Tibial artery (tissue), 4 donors: ENCODE measurements around the gene RNU6-9.
A peak's percentile ranks its signal among the peaks of the same experiment; 100 is the strongest.

Experiments
- DNase-seq, 2 donors: peaks; one replicate each; pipeline ENCODE4 v3.0.0-alpha.2; 2019
- H3K27ac ChIP-seq, 2 donors: fragments of 200-600 bp; sonication (generic) in 1 of 2; 1 replicate in 1 of 2; 2 replicates in 1 of 2; pipeline ENCODE4 v1.5.1; 2018 to 2019; ENCODE audit warnings: mild to moderate bottlenecking in 1 of 2
- H3K27me3 ChIP-seq, 2 donors: fragments of 200-600 bp; sonication (generic) in 1 of 2; one replicate each; pipeline versions ENCODE4 v1.5.1 to v1.6.0; 2016 to 2019
- H3K36me3 ChIP-seq, 3 donors: fragments of 200-600 bp; sonication (generic) in 2 of 3; one replicate each; pipeline ENCODE4 v1.5.1; 2016 to 2019; ENCODE audit warnings: mild to moderate bottlenecking in 2 of 3
- H3K4me1 ChIP-seq, 4 donors: fragments of 200-600 bp; sonication (generic) in 2 of 4; 1 replicate in 3 of 4; 2 replicates in 1 of 4; pipeline ENCODE4 v1.5.1; 2016 to 2019
- H3K4me3 ChIP-seq, 2 donors: fragments of 200-600 bp; sonication (generic) in 1 of 2; 1 replicate in 1 of 2; 2 replicates in 1 of 2; pipeline ENCODE4 v1.5.1; 2018 to 2019; ENCODE audit warnings: mild to moderate bottlenecking in 2 of 2
- H3K9me3 ChIP-seq, 3 donors: fragments of 200-600 bp; sonication (generic) in 1 of 3; one replicate each; pipeline ENCODE4 v1.5.1; 2016 to 2019
- intact Hi-C: fragments of 100-400 bp; cut with DNase I; formaldehyde crosslinking; loops from one replicate; pipeline ENCODE4 v1.15.0; 2023; ENCODE audit warnings: low total_unique reads
- TF ChIP-seq, protein P1 (sequence below), 2 experiments: fragments of 200-600 bp in 1 of 2; fragments of 450-650 bp in 1 of 2; IDR thresholded peaks; one replicate each; pipeline ENCODE4 v1.5.1; 2017 to 2019; ENCODE audit warnings: antibody characterized with exemption in 2 of 2, mild to moderate bottlenecking in 1 of 2, moderate library complexity in 1 of 2

The RNU6-9 gene

DNA sequence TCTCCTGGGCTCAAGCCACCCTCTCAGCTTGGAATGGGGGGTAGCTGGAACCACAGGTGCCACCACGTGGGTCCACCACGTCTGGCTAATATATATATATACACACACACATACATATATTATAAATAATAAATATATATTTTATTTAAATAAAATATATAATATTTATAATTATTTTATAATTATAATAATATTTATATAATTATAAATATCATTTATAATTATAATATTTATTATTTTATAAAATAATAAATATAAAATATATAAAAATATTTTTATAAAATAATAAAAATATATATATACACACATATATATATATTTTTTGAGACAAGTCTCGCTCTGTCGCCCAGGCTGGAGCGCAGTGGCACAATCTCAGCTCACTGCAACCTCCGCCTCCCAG, 38.7 kb upstream of the RNU6-9 start:
- peaks cover 0 to 65% of the 10 kb centered on the region in 2 donors for H3K27me3 ChIP-seq
- intact Hi-C loops, result loop anchor here (10.0 kb wide), 1 partner anchor 130 kb away; the partner anchor contains the start of gene WDR18

DNA sequence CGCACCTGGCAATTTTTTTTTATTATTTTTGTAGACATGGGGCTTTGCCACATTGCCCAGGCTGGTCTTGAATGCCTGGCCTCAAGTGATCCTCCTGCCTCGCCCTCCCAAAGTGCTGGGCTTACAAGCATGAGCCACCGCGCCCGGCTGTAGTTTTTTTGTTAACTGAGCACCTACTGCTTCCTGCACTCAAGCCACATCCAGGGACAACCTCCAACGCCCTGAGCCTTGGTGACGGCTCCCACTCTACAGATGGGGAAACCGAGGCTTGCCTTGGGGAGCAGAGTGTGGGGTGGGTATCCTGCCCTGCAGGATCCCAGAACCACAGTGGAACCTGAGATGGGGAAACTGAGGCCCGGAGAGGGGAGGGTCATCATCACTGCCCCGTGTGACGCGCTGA, 38.1 kb upstream of the RNU6-9 start:
- H3K4me1 ChIP-seq, result peaks cover 0 to 19% (median 11%) of the 10 kb centered on the region in 4 donors
- H3K36me3 ChIP-seq, result no peaks in the 10 kb centered on the region
- H3K27ac ChIP-seq, result no peak overlapping the region
- DNase-seq, result no peak
- no peak overlapping the region for H3K4me3 ChIP-seq
- TF ChIP-seq, protein P1, sequence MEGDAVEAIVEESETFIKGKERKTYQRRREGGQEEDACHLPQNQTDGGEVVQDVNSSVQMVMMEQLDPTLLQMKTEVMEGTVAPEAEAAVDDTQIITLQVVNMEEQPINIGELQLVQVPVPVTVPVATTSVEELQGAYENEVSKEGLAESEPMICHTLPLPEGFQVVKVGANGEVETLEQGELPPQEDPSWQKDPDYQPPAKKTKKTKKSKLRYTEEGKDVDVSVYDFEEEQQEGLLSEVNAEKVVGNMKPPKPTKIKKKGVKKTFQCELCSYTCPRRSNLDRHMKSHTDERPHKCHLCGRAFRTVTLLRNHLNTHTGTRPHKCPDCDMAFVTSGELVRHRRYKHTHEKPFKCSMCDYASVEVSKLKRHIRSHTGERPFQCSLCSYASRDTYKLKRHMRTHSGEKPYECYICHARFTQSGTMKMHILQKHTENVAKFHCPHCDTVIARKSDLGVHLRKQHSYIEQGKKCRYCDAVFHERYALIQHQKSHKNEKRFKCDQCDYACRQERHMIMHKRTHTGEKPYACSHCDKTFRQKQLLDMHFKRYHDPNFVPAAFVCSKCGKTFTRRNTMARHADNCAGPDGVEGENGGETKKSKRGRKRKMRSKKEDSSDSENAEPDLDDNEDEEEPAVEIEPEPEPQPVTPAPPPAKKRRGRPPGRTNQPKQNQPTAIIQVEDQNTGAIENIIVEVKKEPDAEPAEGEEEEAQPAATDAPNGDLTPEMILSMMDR (IDR thresholded peaks at IDR 0.05), result no peak
- no peaks in the 10 kb centered on the region for H3K9me3 ChIP-seq
- intact Hi-C loops, result loop anchor here (5.0 to 10.0 kb wide), 2 partner anchors 62 to 130 kb away; partner anchors contain the start of genes KISS1R and WDR18
- H3K27me3 ChIP-seq, result peaks cover 0 to 70% of the 10 kb centered on the region in 2 donors

More for the DNA sequence above, 38.7 kb upstream of the RNU6-9 start:
- Histone ChIP-seq H3K27ac (no peak overlapping the region), H3K36me3 (no peaks in the 10 kb centered on the region), H3K4me1 (peaks cover 0 to 19% (median 11%) of the 10 kb centered on the region in 4 donors), H3K4me3 (no peak overlapping the region), H3K9me3 (no peaks in the 10 kb centered on the region)
- DNase-seq, result no peak
- TF ChIP-seq, protein P1 (IDR thresholded peaks at IDR 0.05), result no peak

DNA sequence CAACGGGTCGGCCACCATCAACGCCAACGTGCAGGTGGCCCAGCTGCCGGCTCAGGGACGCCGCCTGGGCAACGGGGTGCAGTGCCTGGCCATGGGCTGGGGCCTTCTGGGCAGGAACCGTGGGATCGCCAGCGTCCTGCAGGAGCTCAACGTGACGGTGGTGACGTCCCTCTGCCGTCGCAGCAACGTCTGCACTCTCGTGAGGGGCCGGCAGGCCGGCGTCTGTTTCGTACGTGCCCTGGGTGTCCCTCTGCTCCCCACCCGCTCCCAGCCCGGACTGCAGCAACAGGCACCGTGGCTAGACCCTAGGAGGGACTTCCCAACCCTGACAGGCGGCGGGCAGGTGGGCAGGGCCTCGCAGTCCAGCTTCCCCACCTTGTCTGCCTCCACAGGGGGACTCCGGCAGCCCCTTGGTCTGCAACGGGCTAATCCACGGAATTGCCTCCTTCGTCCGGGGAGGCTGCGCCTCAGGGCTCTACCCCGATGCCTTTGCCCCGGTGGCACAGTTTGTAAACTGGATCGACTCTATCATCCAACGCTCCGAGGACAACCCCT, 37.6 kb upstream of the RNU6-9 start:
- no peak overlapping the region for H3K27ac ChIP-seq
- H3K4me3 ChIP-seq, result no peak overlapping the region
- TF ChIP-seq, protein P1 (IDR thresholded peaks at IDR 0.05), result no peak
- H3K9me3 ChIP-seq, result no peaks in the 10 kb centered on the region
- peaks cover 0 to 19% (median 12%) of the 10 kb centered on the region in 4 donors for H3K4me1 ChIP-seq
- peaks cover 0 to 75% of the 10 kb centered on the region in 2 donors for H3K27me3 ChIP-seq
- intact Hi-C loops, result loop anchor here (5.0 to 10.0 kb wide), 2 partner anchors 62 to 129 kb away; partner anchors contain the start of genes KISS1R and WDR18
- H3K36me3 ChIP-seq, result no peaks in the 10 kb centered on the region
- no peak for DNase-seq

DNA sequence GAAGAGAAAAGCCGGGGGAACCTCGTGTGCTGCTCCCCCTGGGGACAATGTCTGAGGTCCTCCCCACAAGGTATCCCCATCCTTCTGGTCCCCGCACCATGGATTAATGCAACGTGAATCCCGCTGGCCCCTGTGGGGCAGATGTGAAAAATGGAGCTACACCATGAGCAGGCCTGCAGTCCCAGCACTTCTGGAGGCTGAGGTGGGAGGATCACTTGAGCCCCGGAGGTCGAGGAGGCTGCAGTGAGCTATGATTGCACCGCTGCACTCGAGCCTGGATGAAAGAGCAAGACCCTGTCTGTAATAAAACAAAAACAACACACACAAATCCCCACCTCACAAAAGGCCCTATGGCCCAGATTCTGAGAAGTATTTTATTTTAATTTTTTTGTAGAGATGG, 35.0 kb upstream of the RNU6-9 start:
- no peak for DNase-seq
- TF ChIP-seq, protein P1 (IDR thresholded peaks at IDR 0.05), result no peak
- Histone ChIP-seq H3K27me3 (peaks cover 0 to 74% of the 10 kb centered on the region in 2 donors), H3K36me3 (no peaks in the 10 kb centered on the region), H3K4me1 (peaks cover 0 to 29% (median 17%) of the 10 kb centered on the region in 4 donors), H3K4me3 (no peak overlapping the region), H3K9me3 (no peaks in the 10 kb centered on the region), H3K27ac (no peak overlapping the region)
- intact Hi-C loops, result loop anchor here (5.0 to 10.0 kb wide), 2 partner anchors 59 to 127 kb away; partner anchors contain the start of genes KISS1R and WDR18

DNA sequence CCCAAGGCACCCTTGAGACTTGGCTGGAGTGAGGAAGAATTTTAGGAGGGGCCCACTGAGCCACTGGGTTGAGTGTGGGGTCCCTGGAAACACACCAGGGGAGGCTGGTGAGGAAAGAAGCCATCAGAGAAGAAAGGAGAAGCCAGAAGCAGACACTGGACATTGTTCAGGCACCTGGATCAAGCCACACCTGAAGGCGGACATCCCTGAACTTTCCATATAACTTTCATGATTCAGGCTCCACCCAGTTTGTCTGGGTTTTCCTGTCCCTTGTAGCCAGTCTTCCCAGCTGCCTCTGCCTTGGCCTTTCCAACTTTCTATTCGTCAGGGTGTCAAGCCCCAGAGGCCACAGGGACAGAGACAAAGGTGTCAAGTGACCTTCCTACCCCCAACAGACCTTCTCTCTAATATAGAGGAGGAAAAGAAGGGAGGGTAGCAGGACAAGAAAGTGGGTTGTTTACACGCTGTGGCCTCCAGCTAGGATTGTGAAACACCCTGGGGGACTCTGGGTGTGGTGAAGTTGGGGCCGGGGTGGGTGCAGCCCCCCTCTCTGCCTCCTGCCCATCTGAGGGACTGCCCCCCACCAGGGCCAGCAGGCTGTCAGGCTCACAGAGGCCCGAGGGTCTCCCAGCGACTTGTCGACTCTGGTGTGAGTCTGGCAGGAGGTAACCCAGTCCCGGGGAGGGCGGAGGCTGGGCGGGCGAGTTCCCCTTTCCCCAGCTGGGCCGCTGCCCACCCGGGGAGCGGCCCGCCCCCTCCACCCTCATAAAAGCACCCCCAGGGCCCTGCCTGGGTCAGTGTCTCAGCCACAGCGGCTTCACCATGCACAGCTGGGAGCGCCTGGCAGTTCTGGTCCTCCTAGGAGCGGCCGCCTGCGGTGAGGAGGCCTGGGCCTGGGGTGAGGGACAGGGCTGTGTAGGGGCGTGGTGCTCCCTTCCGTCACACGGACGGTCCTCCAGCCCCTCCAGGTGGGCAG, 34.1 kb upstream of the RNU6-9 start, which contains the start of gene CFD:
TSS of gene CFD (plus strand) at position 797 of the 976 bp plus-strand sequence. CDS start at position 823, 26 bp downstream.
- Histone ChIP-seq H3K4me1 (peaks cover 0 to 31% (median 18%) of the 10 kb centered on the region in 4 donors), H3K9me3 (no peaks in the 10 kb centered on the region), H3K4me3 (peak within 1 kb of the TSS; percentile 37 to 43), H3K36me3 (no peaks in the 10 kb centered on the region), H3K27me3 (peaks cover 0 to 68% of the 10 kb centered on the region in 2 donors), H3K27ac (peak within 1 kb of the TSS; percentile 13 to 27)
- intact Hi-C loops, result loop anchor here (5.0 to 10.0 kb wide), 2 partner anchors 58 to 126 kb away; partner anchors contain the start of genes KISS1R and WDR18
- TF ChIP-seq, protein P1 (IDR thresholded peaks at IDR 0.05), result no peak
- peak; percentile 82 for DNase-seq
